Measurements from ENCODE around the gene PALMD.

PALMD gene

GRCh38 chr1:99645699-99646531 is at the start of gene PALMD:
TSS of gene PALMD (plus strand) at chr1:99646113. CDS start at chr1:99646318, 205 bp downstream.
- TF ChIP-seq CTCF (IDR thresholded peaks at IDR 0.05): no peak

GRCh38 chr1:99598738-99599411 is 47.0 kb upstream of the PALMD start:
- no peak for TF ChIP-seq CTCF (IDR thresholded peaks at IDR 0.05)

DNA sequence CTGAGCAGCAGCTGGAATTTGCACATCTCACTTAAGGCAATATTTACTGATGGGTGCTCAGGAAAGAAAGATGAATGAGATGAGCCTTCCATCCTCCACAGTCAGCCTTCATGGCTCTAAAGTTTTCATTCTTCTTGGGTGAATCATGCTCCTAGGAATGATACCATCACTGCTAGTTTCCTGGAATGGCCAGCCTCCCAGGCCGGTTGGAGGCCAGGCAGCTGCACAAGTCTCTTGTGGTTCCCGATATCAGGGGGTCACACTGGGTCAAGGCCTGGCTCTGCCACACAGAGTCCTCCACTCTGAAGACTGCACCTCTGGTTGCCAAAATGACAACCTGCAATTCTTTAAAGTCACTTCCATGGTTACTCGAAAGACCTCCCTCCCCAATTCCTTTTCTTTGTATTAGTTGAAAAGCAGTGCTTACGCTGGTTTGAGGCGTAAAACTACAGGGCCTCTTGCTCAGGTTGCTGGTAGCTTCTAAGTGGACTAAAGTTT is 46.2 kb upstream of the PALMD start:
- no peak for TF ChIP-seq CTCF (IDR thresholded peaks at IDR 0.05)

- TF ChIP-seq CTCF (IDR thresholded peaks at IDR 0.05): no peak
These were observed 45.1 kb upstream of the PALMD start for GRCh38 chr1:99600782-99601181.

DNA sequence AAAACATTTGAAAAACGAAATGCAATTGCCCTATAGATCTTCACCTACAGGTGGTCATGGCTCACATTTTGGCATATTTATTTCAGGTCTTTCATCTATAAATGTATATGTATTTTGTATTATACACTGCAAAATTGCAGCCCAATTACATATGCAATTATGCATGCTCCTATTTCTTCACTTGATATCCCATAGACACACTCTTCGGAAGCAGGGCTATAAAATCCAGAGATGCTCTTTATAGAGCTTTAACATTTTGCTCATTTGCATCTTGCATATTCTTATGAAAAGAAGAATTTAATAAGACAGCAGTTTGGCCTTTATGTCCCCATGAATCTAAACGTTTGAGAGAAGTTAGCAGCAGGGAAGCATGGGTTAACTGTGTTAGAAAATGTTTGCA is 44.7 kb upstream of the PALMD start:
- no peak for TF ChIP-seq CTCF (IDR thresholded peaks at IDR 0.05)

- no peak for TF ChIP-seq CTCF (IDR thresholded peaks at IDR 0.05)
These were observed 44.1 kb upstream of the PALMD start for GRCh38 chr1:99601709-99602403.

GRCh38 chr1:99602404-99602969 is 43.4 kb upstream of the PALMD start:
- no peak for TF ChIP-seq CTCF (IDR thresholded peaks at IDR 0.05)
